GM10847 (cell line): Measurements from ENCODE around the gene TXNDC2.

Experiments
- POLR2A ChIP-seq: IDR thresholded peaks from 2 replicates; pipeline ENCODE4 v1.6.1; 2011; ENCODE audit not compliant: insufficient read length; ENCODE audit errors: extremely low read depth

TXNDC2 gene

GRCh38 chr18:9894454-9895068 lies 8.8 kb downstream of the TXNDC2 start:
- TF ChIP-seq POLR2A = no peak

DNA sequence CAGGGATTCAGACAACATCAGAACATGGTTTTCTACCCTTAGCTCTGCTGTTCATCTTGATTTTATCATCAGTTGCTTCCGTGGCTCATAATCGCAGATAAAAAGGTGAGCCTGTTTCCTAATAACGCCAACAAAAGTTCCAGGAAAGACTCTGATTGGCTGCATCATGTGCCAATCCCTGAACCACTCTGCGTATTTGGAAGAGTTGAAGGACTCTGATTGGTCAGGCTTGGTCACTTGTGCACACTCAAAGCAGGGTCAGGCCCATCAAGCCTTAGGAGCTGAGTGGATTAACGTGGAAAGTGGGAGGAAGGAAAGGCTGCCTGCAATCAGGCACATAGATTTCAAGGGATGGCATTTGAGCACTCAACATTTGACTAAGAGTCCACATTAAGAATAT lies 11.4 kb downstream of the TXNDC2 start:
- TF ChIP-seq POLR2A = no peak

DNA sequence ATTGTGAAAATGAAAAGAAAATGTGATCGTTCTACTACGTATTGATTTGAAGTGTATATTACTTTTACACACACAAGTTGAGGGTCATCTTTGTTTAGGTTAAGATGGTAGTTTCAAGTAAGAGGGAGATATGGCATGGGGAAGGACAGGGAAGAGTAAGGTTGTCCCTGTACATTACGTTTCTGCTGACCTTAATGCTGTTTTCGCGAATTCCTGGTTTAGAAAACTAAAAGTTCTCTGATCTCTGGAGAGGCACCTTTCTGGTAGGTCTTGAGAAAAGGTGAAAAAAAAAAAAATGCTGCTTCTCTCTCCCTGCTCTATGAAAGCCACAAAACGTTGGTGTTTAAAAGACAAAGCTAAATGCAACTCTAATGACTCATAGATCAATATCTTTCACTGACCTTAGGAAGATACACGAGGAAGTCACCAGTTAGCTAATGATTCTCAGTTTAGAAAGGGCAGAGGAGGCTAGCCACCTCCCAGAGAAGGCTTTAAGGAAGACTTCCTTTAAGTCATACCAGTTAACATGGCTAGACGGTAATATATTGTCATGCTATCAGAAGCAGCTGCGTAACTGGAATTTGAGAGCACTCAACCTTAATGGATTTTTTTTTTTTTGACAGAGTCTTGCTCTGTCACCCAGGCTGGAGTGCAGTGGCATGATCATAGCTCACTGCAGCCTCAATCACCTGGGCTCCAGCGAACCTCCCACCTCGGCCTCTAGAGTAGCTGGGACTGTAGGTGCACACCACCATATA lies 13.2 kb downstream of the TXNDC2 start:
- no peak for TF ChIP-seq POLR2A

- TF ChIP-seq POLR2A = no peak
Observed at GRCh38 chr18:9900699-9901098, 14.9 kb downstream of the TXNDC2 start.

GRCh38 chr18:9901377-9901776 lies 15.6 kb downstream of the TXNDC2 start:
- no peak for TF ChIP-seq POLR2A

DNA sequence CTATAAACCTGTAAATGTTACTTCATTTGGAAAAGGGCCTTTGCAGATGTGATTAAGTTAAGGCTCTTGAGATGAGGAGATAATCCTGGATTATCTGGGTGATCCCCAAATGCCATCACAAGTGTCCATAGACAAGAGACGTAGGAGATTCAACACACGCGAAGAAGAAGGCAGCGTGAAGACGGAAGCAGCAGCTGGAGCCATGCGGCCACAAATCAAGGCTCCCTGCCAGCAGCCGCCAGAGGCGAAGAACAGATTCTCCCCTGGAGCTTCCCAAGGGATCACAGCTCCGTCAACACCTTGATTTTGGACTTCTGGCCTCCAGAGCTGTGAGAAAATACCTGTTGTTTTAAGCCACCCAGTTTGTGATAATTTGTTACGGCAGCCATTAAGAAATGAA lies 17.1 kb downstream of the TXNDC2 start:
- TF ChIP-seq POLR2A = no peak

DNA sequence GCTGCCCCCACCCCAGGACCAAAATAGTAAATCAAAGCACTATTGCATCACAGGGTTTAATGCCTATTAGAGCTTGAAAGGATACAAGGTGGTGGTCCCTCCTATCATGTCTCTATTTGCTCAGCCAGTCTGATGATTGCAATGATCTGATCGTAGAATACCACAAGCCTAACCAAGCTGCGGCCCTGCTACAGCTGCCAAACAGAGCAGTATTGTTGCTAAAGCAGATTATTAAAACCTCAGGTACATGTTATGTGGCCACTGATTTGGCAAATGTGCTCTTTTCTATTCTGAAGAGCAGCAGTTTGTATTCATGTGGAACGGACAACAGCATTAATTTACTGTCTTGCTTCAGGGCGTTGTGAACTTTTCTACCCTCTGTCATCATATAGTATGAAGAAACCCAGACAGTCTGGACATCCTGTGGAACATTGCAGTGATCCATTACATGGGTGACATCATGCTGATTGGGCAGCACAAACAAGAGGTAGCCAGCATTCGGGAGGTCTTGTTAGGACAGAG lies 19.7 kb downstream of the TXNDC2 start:
- TF ChIP-seq POLR2A = no peak

- no peak for TF ChIP-seq POLR2A
Observed at GRCh38 chr18:9906481-9906880, 20.7 kb downstream of the TXNDC2 start.

- TF ChIP-seq POLR2A = no peak
Observed at GRCh38 chr18:9907867-9908266, 22.1 kb downstream of the TXNDC2 start.

GRCh38 chr18:9910071-9910470 lies 24.3 kb downstream of the TXNDC2 start:
- TF ChIP-seq POLR2A = no peak

- no peak for TF ChIP-seq POLR2A
Observed at GRCh38 chr18:9910661-9911060, 24.9 kb downstream of the TXNDC2 start.

- TF ChIP-seq POLR2A = no peak
Observed at GRCh38 chr18:9911226-9911625, 25.5 kb downstream of the TXNDC2 start.

- TF ChIP-seq POLR2A = no peak
Observed at GRCh38 chr18:9913151-9913525, 27.4 kb downstream of the TXNDC2 start.

GRCh38 chr18:9913526-9914333 lies 28.0 kb downstream of the TXNDC2 start, which contains the start of gene VAPA:
Gene VAPA, plus strand, starts transcription at chr18:9914016. Its CDS starts 241 bp downstream, at chr18:9914257.
- peak; percentile 84 for TF ChIP-seq POLR2A

GRCh38 chr18:9914334-9914583 lies 28.5 kb downstream of the TXNDC2 start:
- no peak for TF ChIP-seq POLR2A
